ENCODE measurements around the gene CELA1.

DNA sequence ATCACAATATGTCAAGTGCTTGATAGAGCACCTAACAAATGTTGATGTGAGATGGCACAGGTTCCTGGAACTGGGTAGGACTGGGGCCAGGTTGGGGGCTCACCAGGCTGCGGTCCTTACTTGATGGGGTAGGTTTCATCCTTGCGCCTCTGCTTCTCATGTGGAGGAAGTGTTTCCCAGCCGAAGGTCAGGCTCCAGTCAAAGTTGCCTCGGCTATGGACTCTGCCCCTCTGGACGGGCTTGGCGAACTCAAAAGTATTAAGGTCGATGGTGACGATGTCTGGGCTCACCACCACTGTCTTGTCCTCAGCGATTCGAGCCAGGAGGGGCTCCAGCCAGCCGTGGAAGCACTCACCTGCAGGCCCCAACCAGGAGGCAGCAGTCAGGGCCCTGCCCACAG lies 17.5 kb upstream of the CELA1 start:
- TF ChIP-seq, protein P1, sequence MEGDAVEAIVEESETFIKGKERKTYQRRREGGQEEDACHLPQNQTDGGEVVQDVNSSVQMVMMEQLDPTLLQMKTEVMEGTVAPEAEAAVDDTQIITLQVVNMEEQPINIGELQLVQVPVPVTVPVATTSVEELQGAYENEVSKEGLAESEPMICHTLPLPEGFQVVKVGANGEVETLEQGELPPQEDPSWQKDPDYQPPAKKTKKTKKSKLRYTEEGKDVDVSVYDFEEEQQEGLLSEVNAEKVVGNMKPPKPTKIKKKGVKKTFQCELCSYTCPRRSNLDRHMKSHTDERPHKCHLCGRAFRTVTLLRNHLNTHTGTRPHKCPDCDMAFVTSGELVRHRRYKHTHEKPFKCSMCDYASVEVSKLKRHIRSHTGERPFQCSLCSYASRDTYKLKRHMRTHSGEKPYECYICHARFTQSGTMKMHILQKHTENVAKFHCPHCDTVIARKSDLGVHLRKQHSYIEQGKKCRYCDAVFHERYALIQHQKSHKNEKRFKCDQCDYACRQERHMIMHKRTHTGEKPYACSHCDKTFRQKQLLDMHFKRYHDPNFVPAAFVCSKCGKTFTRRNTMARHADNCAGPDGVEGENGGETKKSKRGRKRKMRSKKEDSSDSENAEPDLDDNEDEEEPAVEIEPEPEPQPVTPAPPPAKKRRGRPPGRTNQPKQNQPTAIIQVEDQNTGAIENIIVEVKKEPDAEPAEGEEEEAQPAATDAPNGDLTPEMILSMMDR (IDR thresholded peaks at IDR 0.05; ENCODE audit: insufficient read depth, low read depth, low read length): no peak
- no peak for TF ChIP-seq EZH2 (IDR thresholded peaks at IDR 0.05; ENCODE audit: insufficient read depth, low read length)
